ENCODE data around the gene MBIP.

DNA sequence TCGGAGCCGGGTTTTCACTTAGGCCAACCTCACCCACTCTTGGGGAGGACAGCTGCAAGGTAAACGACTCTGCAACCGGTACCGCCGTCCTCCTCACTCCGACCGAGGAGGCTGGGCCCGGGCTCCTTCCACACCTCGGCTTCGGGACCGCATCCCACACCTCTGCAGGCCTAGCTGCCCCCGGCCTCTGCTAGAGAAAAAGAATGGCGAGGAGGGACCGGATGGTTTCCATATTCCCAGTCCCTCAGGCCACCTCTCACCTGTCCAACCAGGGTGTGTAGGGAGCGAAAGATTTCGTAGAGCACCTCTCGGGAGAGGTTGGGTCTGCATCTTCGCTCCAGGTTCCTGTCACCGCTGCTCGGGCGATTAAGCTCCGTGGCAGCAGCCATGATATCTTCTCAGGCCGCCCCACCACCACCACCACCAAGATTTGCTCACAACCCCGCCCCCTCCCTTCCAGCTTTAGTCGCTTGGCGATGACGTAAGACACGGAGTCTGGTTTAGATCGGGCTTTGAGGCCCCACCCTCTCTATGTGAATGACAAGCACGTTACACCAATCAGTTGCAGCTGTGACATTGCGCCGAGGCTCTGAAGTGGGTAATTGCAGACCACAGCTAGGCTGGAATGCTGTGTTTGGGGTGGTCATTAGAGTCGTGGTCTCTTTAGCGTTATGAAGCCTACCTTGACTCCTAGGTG, at the start of gene MBIP:
- TF ChIP-seq, protein P1, sequence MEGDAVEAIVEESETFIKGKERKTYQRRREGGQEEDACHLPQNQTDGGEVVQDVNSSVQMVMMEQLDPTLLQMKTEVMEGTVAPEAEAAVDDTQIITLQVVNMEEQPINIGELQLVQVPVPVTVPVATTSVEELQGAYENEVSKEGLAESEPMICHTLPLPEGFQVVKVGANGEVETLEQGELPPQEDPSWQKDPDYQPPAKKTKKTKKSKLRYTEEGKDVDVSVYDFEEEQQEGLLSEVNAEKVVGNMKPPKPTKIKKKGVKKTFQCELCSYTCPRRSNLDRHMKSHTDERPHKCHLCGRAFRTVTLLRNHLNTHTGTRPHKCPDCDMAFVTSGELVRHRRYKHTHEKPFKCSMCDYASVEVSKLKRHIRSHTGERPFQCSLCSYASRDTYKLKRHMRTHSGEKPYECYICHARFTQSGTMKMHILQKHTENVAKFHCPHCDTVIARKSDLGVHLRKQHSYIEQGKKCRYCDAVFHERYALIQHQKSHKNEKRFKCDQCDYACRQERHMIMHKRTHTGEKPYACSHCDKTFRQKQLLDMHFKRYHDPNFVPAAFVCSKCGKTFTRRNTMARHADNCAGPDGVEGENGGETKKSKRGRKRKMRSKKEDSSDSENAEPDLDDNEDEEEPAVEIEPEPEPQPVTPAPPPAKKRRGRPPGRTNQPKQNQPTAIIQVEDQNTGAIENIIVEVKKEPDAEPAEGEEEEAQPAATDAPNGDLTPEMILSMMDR (conservative IDR thresholded peaks at IDR 0.05; ENCODE audit: low read length) = no peak
- TF ChIP-seq EZH2phosphoT487 (IDR thresholded peaks at IDR 0.05; ENCODE audit: borderline replicate concordance) = no peak

Measured in Loucy (cell line).